AG09319 (cell line): ENCODE data around the gene CD72.
"Not testable (repeated sequence)": the region's sequence is repeated elsewhere in the genome, so short reads cannot be mapped to it uniquely, and the experiment has no call there.

Source experiments
- DNase-seq: peaks from one replicate; pipeline ENCODE4 v3.0.0-alpha.2; 2010; ENCODE audit warnings: low read depth; ENCODE audit errors: extremely low read depth
- CTCF ChIP-seq: IDR thresholded peaks from 2 replicates; pipeline ENCODE4 v1.5.1; 2011; ENCODE audit warnings: low read depth, mild to moderate bottlenecking, inconsistent platforms, low read length, moderate library complexity

CD72 gene

GRCh38 chr9:35618854-35619799, 914 bp upstream of the CD72 start:
- no peak for TF ChIP-seq CTCF
- no peak for DNase-seq

- TF ChIP-seq CTCF = no peak
- no peak for DNase-seq
These were observed 665 bp downstream of the CD72 start for GRCh38 chr9:35617548-35617947.

GRCh38 chr9:35616681-35617459, 1.3 kb downstream of the CD72 start:
- TF ChIP-seq CTCF = peak; percentile 1; the same call in 1 of the 2 replicates
- DNase-seq = no peak

GRCh38 chr9:35615981-35616680, 2.1 kb downstream of the CD72 start:
- DNase-seq = no peak
- TF ChIP-seq CTCF = no peak

- no peak for TF ChIP-seq CTCF
- no peak for DNase-seq
These were observed 5.4 kb downstream of the CD72 start for GRCh38 chr9:35612843-35613242.

GRCh38 chr9:35612066-35612465, 6.1 kb downstream of the CD72 start:
- DNase-seq = not testable (repeated sequence)

GRCh38 chr9:35611230-35611797, 6.9 kb downstream of the CD72 start:
- no peak for DNase-seq
- peak; percentile 70 for TF ChIP-seq CTCF
